CD4-positive, alpha-beta memory T cell (primary cell): ENCODE measurements around the gene EPHX1. TPM values are rescaled to one million over a fixed set of nuclear protein-coding genes. Genes with fewer than 3 reads are reported as not detected.
A peak's percentile ranks its signal among the peaks of the same experiment; 100 is the strongest.
"Not testable (repeated sequence)": the region's sequence is repeated elsewhere in the genome, so short reads cannot be mapped to it uniquely, and the experiment has no call there.

Experiments used
- CTCF ChIA-PET: fragments of 350-600 bp; sonication (Branson Sonifier 250); formaldehyde crosslinking; loops from one replicate; lab custom pipeline; 2021; ENCODE audit warnings: inconsistent platforms; ENCODE audit not compliant: partially characterized antibody; lab: Charles Lee
- POLR2A ChIA-PET: fragments of 350-600 bp; sonication (Branson Sonifier 250); formaldehyde crosslinking; loops from one replicate; lab custom pipeline; 2021; ENCODE audit not compliant: partially characterized antibody; lab: Charles Lee
- DNase-seq, 5 donors: peaks; one replicate each; pipeline versions ENCODE4 v3.0.0 to v3.0.0-alpha.2; 2020 to 2022; ENCODE audit warnings: mixed read lengths in 1 of 5
- H3K27ac ChIP-seq: one replicate; pipeline ENCODE4 v1.7.0; 2013; ENCODE audit warnings: low read depth, low read length
- H3K27me3 ChIP-seq: 2 replicates; pipeline ENCODE4 v1.7.0; 2013; ENCODE audit warnings: mild to moderate bottlenecking, low read length, moderate library complexity; ENCODE audit not compliant: insufficient read depth
- H3K36me3 ChIP-seq: 2 replicates; pipeline ENCODE4 v1.7.0; 2013; ENCODE audit warnings: mild to moderate bottlenecking, low read length, moderate library complexity; ENCODE audit not compliant: insufficient read depth
- H3K4me1 ChIP-seq: 2 replicates; pipeline ENCODE4 v1.7.0; 2013; ENCODE audit warnings: mild to moderate bottlenecking, low read length, moderate library complexity; ENCODE audit not compliant: insufficient read depth
- H3K4me3 ChIP-seq, 2 donors: one replicate each; pipeline ENCODE4 v1.7.0; 2013; ENCODE audit warnings: low read length in 2 of 2, mild to moderate bottlenecking in 1 of 2
- H3K9me3 ChIP-seq, 2 donors: one replicate each; pipeline ENCODE4 v1.7.0; 2013; ENCODE audit warnings: low read length in 2 of 2, control low read depth in 1 of 2; ENCODE audit not compliant: control insufficient read depth in 1 of 2
- H3K27ac Mint-ChIP-seq, 7 donors: one replicate each; pipeline ENCODE4 v1.8.0; 2020 to 2021; ENCODE audit warnings: mixed read lengths in 7 of 7, mild to moderate bottlenecking in 6 of 7, inconsistent platforms in 3 of 7, moderate library complexity in 3 of 7
- H3K27me3 Mint-ChIP-seq, 2 donors: one replicate each; pipeline ENCODE4 v1.8.0; 2020 to 2021; ENCODE audit warnings: mixed read lengths in 2 of 2
- H3K36me3 Mint-ChIP-seq, 2 donors: one replicate each; pipeline ENCODE4 v1.8.0; 2020 to 2021; ENCODE audit warnings: mixed read lengths in 2 of 2, inconsistent platforms in 1 of 2, mild to moderate bottlenecking in 1 of 2
- H3K4me1 Mint-ChIP-seq, 4 donors: one replicate each; pipeline ENCODE4 v1.8.0; 2020 to 2021; ENCODE audit warnings: mixed read lengths in 4 of 4, mild to moderate bottlenecking in 1 of 4
- H3K4me3 Mint-ChIP-seq, 8 donors: one replicate each; pipeline ENCODE4 v1.8.0; 2020 to 2021; ENCODE audit warnings: mixed read lengths in 8 of 8, mild to moderate bottlenecking in 7 of 8, moderate library complexity in 6 of 8, inconsistent platforms in 3 of 8
- H3K9me3 Mint-ChIP-seq, 8 donors: one replicate each; pipeline ENCODE4 v1.8.0; 2020 to 2021; ENCODE audit warnings: mixed read lengths in 8 of 8, mild to moderate bottlenecking in 5 of 8, inconsistent platforms in 3 of 8, moderate library complexity in 1 of 8
- intact Hi-C: fragments of 100-400 bp; cut with micrococcal nuclease; formaldehyde crosslinking; loops from one replicate; pipeline ENCODE4 v1.15.1; 2023
- polyA plus RNA-seq, 2 donors: library from polyadenylated mRNA; unstranded; fragments of 300-500 nt; fragmentation: Illumina TruSeq; gene quantifications; one replicate each; pipeline ENCODE4 v1.2.3, GENCODE V29; 2021
- total RNA-seq, 2 experiments: library from RNA; stranded (reverse); gene quantifications; one replicate each; pipeline ENCODE4 v1.2.3, GENCODE V29; 2021

The EPHX1 gene
- total and polyA plus RNA-seq, 4 experiments from 2014 or later, result 0.34 to 3.0 (median 1.3) TPM

GRCh38 chr1:225834417-225835329 lies 24.7 kb downstream of the EPHX1 start:
- H3K9me3 Mint-ChIP-seq, result no peaks in the 10 kb centered on the region
- intact Hi-C loops, result no loop called here
- no peak overlapping the region for H3K27ac ChIP-seq
- no peaks in the 10 kb centered on the region for H3K9me3 ChIP-seq
- ChIA-PET POLR2A (interaction anchor here (0.6 to 1.3 kb wide), 6 partner anchors 40 to 89 kb away, joined by 3 to 7 read pairs (median 4); partner anchors contain the start of genes PYCR2, SRP9 and TMEM63A), CTCF (interaction anchor here (0.7 to 1.7 kb wide), 2 partner anchors 23 to 77 kb away, joined by 3 to 5 read pairs; no protein-coding TSS in a partner anchor)
- DNase-seq, result no peak
- H3K4me1 ChIP-seq, result no peaks in the 10 kb centered on the region
- no peak overlapping the region for H3K4me3 Mint-ChIP-seq
- H3K27me3 ChIP-seq, result no peaks in the 10 kb centered on the region
- no peaks in the 10 kb centered on the region for H3K27me3 Mint-ChIP-seq
- H3K27ac Mint-ChIP-seq, result peak overlapping the region in 1 of 7 donors; percentile 48
- H3K4me1 Mint-ChIP-seq, result peaks cover 0 to 1% (median 0%) of the 10 kb centered on the region in 4 donors
- no peaks in the 10 kb centered on the region for H3K36me3 Mint-ChIP-seq
- no peak overlapping the region for H3K4me3 ChIP-seq
- H3K36me3 ChIP-seq, result no peaks in the 10 kb centered on the region

- no peaks in the 10 kb centered on the region for H3K9me3 ChIP-seq
- no peak for DNase-seq
- intact Hi-C loops, result no loop called here
- H3K4me3 ChIP-seq, result no peak overlapping the region
- no peak overlapping the region for H3K27ac ChIP-seq
- no peak overlapping the region for H3K4me3 Mint-ChIP-seq
- no peaks in the 10 kb centered on the region for H3K27me3 ChIP-seq
- peaks cover 5 to 12% (median 6%) of the 10 kb centered on the region in 4 donors for H3K4me1 Mint-ChIP-seq
- no peaks in the 10 kb centered on the region for H3K36me3 ChIP-seq
- no peaks in the 10 kb centered on the region for H3K36me3 Mint-ChIP-seq
- peak overlapping the region in 1 of 7 donors; percentile 30 for H3K27ac Mint-ChIP-seq
- peaks cover under 1% of the 10 kb centered on the region for H3K4me1 ChIP-seq
- no peaks in the 10 kb centered on the region for H3K27me3 Mint-ChIP-seq
- no peaks in the 10 kb centered on the region for H3K9me3 Mint-ChIP-seq
- ChIA-PET CTCF (interaction anchor here (0.7 to 1.7 kb wide), 3 partner anchors 22 to 75 kb away, joined by 3 to 5 read pairs (median 3); no protein-coding TSS in a partner anchor), POLR2A (interaction anchor here (0.6 kb wide), 1 partner anchor 50 kb away, joined by 4 read pairs; no protein-coding TSS in a partner anchor)
Observed at GRCh38 chr1:225835856-225836255, 25.9 kb downstream of the EPHX1 start.

GRCh38 chr1:225836296-225836695 lies 26.4 kb downstream of the EPHX1 start:
- H3K4me1 Mint-ChIP-seq, result peaks cover 7 to 16% (median 10%) of the 10 kb centered on the region in 4 donors
- H3K27me3 ChIP-seq, H3K27ac ChIP-seq, H3K9me3 ChIP-seq, CTCF ChIA-PET, DNase-seq, H3K4me3 ChIP-seq, H3K36me3 Mint-ChIP-seq, H3K9me3 Mint-ChIP-seq, H3K4me1 ChIP-seq, H3K27ac Mint-ChIP-seq, H3K27me3 Mint-ChIP-seq, H3K36me3 ChIP-seq, H3K4me3 Mint-ChIP-seq, intact Hi-C loops: not testable (repeated sequence)
- POLR2A ChIA-PET, result interaction anchor here (0.6 kb wide), 1 partner anchor 50 kb away, joined by 4 read pairs; no protein-coding TSS in a partner anchor

- ChIA-PET CTCF (no interaction called here), POLR2A (interaction anchor here (0.8 to 3.0 kb wide), 5 partner anchors 13 to 83 kb away, joined by 3 to 17 read pairs (median 3); partner anchors contain the start of gene SRP9)
- H3K4me3 ChIP-seq, result no peak overlapping the region
- Mint-ChIP-seq H3K27ac (no peak overlapping the region), H3K36me3 (no peaks in the 10 kb centered on the region), H3K9me3 (no peaks in the 10 kb centered on the region), H3K4me1 (peaks cover 13 to 29% (median 23%) of the 10 kb centered on the region in 4 donors), H3K27me3 (no peaks in the 10 kb centered on the region), H3K4me3 (no peak overlapping the region)
- intact Hi-C loops, result no loop called here
- no peaks in the 10 kb centered on the region for H3K9me3 ChIP-seq
- H3K4me1 ChIP-seq, result peaks cover 16% of the 10 kb centered on the region
- H3K36me3 ChIP-seq, result no peaks in the 10 kb centered on the region
- H3K27ac ChIP-seq, result no peak overlapping the region
- no peak for DNase-seq
- H3K27me3 ChIP-seq, result no peaks in the 10 kb centered on the region
Observed at GRCh38 chr1:225838793-225839192, 28.9 kb downstream of the EPHX1 start.

GRCh38 chr1:225840223-225840610 lies 30.3 kb downstream of the EPHX1 start:
- intact Hi-C loops, result loop anchor here (5.0 to 10.0 kb wide), 3 partner anchors 42 to 365 kb away; partner anchors contain the start of gene TMEM63A
- no peak overlapping the region for H3K4me3 ChIP-seq
- peaks cover 16% of the 10 kb centered on the region for H3K4me1 ChIP-seq
- no peak overlapping the region for H3K27ac ChIP-seq
- POLR2A ChIA-PET, result interaction anchor here (0.6 to 3.0 kb wide), 10 partner anchors 12 to 71 kb away, joined by 3 to 17 read pairs (median 4); partner anchors contain the start of genes EPHX1, SRP9 and TMEM63A
- no peaks in the 10 kb centered on the region for H3K27me3 ChIP-seq
- H3K36me3 ChIP-seq, result no peaks in the 10 kb centered on the region
- no peak for DNase-seq
- H3K36me3 Mint-ChIP-seq, result peaks cover 0 to 2% of the 10 kb centered on the region in 2 donors
- H3K27me3 Mint-ChIP-seq, result no peaks in the 10 kb centered on the region
- H3K4me3 Mint-ChIP-seq, result no peak overlapping the region
- H3K4me1 Mint-ChIP-seq, result peaks cover 13 to 35% (median 23%) of the 10 kb centered on the region in 4 donors
- peak overlapping the region in 4 of 7 donors; percentile 18 to 53 (median 42) for H3K27ac Mint-ChIP-seq
- H3K9me3 ChIP-seq, result no peaks in the 10 kb centered on the region
- H3K9me3 Mint-ChIP-seq, result no peaks in the 10 kb centered on the region
- CTCF ChIA-PET, result interaction anchor here (0.9 to 1.6 kb wide), 4 partner anchors 37 to 123 kb away, joined by 3 to 6 read pairs (median 4); no protein-coding TSS in a partner anchor

- Histone ChIP-seq H3K27me3 (no peaks in the 10 kb centered on the region), H3K4me1 (peaks cover 16% of the 10 kb centered on the region), H3K9me3 (no peaks in the 10 kb centered on the region), H3K4me3 (no peak overlapping the region), H3K27ac (no peak overlapping the region), H3K36me3 (peaks cover 2% of the 10 kb centered on the region)
- H3K9me3 Mint-ChIP-seq, result no peaks in the 10 kb centered on the region
- H3K27me3 Mint-ChIP-seq, result no peaks in the 10 kb centered on the region
- no peak overlapping the region for H3K4me3 Mint-ChIP-seq
- CTCF ChIA-PET, result interaction anchor here (0.9 to 1.6 kb wide), 4 partner anchors 37 to 122 kb away, joined by 3 to 6 read pairs (median 4); no protein-coding TSS in a partner anchor
- H3K4me1 Mint-ChIP-seq, result peaks cover 13 to 35% (median 23%) of the 10 kb centered on the region in 4 donors
- peaks cover 0 to 2% of the 10 kb centered on the region in 2 donors for H3K36me3 Mint-ChIP-seq
- POLR2A ChIA-PET, result interaction anchor here (0.6 to 3.0 kb wide), 11 partner anchors 11 to 70 kb away, joined by 3 to 17 read pairs (median 5); partner anchors contain the start of genes EPHX1, SRP9 and TMEM63A
- H3K27ac Mint-ChIP-seq, result peak overlapping the region in 6 of 7 donors; percentile 9 to 74 (median 55)
- intact Hi-C loops, result loop anchor here (5.0 to 10.0 kb wide), 3 partner anchors 42 to 366 kb away; partner anchors contain the start of gene TMEM63A
- DNase-seq, result no peak
Observed at GRCh38 chr1:225840713-225841112, 30.8 kb downstream of the EPHX1 start.
